Endothelial cell of umbilical vein (primary cell): ENCODE results near the gene PTPRT. TPM values are rescaled to one million over a fixed set of nuclear protein-coding genes. Genes with fewer than 3 reads are reported as not detected.

Source experiments
- BruUV-seq: library from RNA; stranded (reverse); fragments of 400-500 nt; replicated peaks from 2 replicates; lab custom pipeline; 2021; lab: Mats Ljungman, UMichigan
- CTCF ChIA-PET: fragments of 300-600, 350-600 bp; sonication (Branson Sonifier 250); formaldehyde crosslinking; loops from one replicate; lab custom pipeline; 2021; ENCODE audit warnings: antibody characterized with exemption, inconsistent platforms; lab: Charles Lee
- POLR2A ChIA-PET: fragments of 300-600, 350-600 bp; sonication (Branson Sonifier 250); formaldehyde crosslinking; loops from one replicate; lab custom pipeline; 2021; ENCODE audit warnings: antibody characterized with exemption, inconsistent platforms; lab: Charles Lee
- DNase-seq: peaks from one replicate; pipeline ENCODE4 v3.0.0-alpha.2; 2011; ENCODE audit warnings: low read depth, low spot score
- FAIRE-seq: peaks from 2 replicates; lab custom pipeline; 2011; peaks lifted over from hg19 to GRCh38; lab: Jason Lieb, UNC
- H2AFZ ChIP-seq: 2 replicates; pipeline ENCODE4 v1.6.0; 2012; ENCODE audit warnings: low read depth, low read length, control low read depth, inconsistent platforms
- H3K27ac ChIP-seq: 2 replicates; pipeline ENCODE4 v1.5.1; 2011; ENCODE audit warnings: low read depth, mild to moderate bottlenecking, control low read depth, low read length, moderate library complexity; ENCODE audit not compliant: insufficient read depth
- H3K27me3 ChIP-seq, 2 experiments: 2 replicates each; pipeline versions ENCODE4 v1.6.0 to v1.6.1; 2011; ENCODE audit warnings: low read length in 2 of 2, mixed read lengths in 1 of 2; ENCODE audit not compliant: control insufficient read depth in 2 of 2, insufficient read depth in 2 of 2
- H3K36me3 ChIP-seq, 2 experiments: 2 replicates in 1 of 2; 3 replicates in 1 of 2; pipeline ENCODE4 v1.5.1; 2011; ENCODE audit warnings: low read length in 2 of 2, mild to moderate bottlenecking in 1 of 2, moderate library complexity in 1 of 2; ENCODE audit not compliant: control insufficient read depth in 2 of 2, insufficient read depth in 2 of 2; ENCODE audit errors: extremely low read depth in 1 of 2
- H3K4me1 ChIP-seq: 3 replicates; pipeline ENCODE4 v1.5.1; 2011; ENCODE audit warnings: mild to moderate bottlenecking, low read length; ENCODE audit not compliant: control insufficient read depth, insufficient read depth; ENCODE audit errors: extremely low read depth
- H3K4me2 ChIP-seq: 2 replicates; pipeline ENCODE4 v1.6.1; 2011; ENCODE audit warnings: low read length, control low read depth, mixed read lengths; ENCODE audit not compliant: insufficient read depth
- H3K4me3 ChIP-seq, 3 experiments: fragments of 200-600 bp in 1 of 3; sonication (generic), shearing (Covaris generic) in 1 of 3; replicated peaks in 1 of 3; 2 replicates each; pipeline ENCODE4 v1.5.1; 2011 to 2016; ENCODE audit warnings: control low read depth in 3 of 3, low read length in 3 of 3, mild to moderate bottlenecking in 2 of 3, inconsistent platforms in 1 of 3, low read depth in 1 of 3, moderate library complexity in 1 of 3; ENCODE audit not compliant: insufficient read depth in 1 of 3
- H3K79me2 ChIP-seq: 2 replicates; pipeline ENCODE4 v1.6.0; 2012; ENCODE audit warnings: low read length, inconsistent platforms; ENCODE audit not compliant: control insufficient read depth, insufficient read depth
- H3K9ac ChIP-seq: replicated peaks from 2 replicates; pipeline ENCODE3; 2011; ENCODE audit warnings: low read length, control low read depth; ENCODE audit not compliant: insufficient read depth; ENCODE audit errors: extremely low read depth
- H3K9me1 ChIP-seq: replicated peaks from 3 replicates; pipeline ENCODE4 v1.6.0; 2011; ENCODE audit warnings: mild to moderate bottlenecking, low read length; ENCODE audit not compliant: control insufficient read depth, insufficient read depth; ENCODE audit errors: extremely low read depth
- H3K9me3 ChIP-seq: replicated peaks from 2 replicates; pipeline ENCODE4 v1.5.1; 2012; ENCODE audit warnings: low read length, inconsistent platforms; ENCODE audit not compliant: control insufficient read depth, insufficient read depth
- H4K20me1 ChIP-seq: replicated peaks from 2 replicates; pipeline ENCODE3; 2011; ENCODE audit warnings: mild to moderate bottlenecking, low read length; ENCODE audit not compliant: control insufficient read depth, insufficient read depth; ENCODE audit errors: extremely low read depth
- EZH2 ChIP-seq: IDR thresholded peaks from 2 replicates; pipeline ENCODE4 v1.6.1; 2012; ENCODE audit warnings: borderline replicate concordance, low read depth, mild to moderate bottlenecking, moderate library complexity, low read length, inconsistent platforms; ENCODE audit not compliant: severe bottlenecking
- FOS ChIP-seq: IDR thresholded peaks from 2 replicates; pipeline ENCODE4 v1.6.1; 2011; ENCODE audit warnings: mild to moderate bottlenecking, low read length, moderate library complexity, borderline replicate concordance; ENCODE audit not compliant: insufficient read depth
- GATA2 ChIP-seq: IDR thresholded peaks from 2 replicates; pipeline ENCODE4 v1.7.0; 2011; ENCODE audit warnings: low read depth, mild to moderate bottlenecking, moderate library complexity, mixed read lengths, low read length; ENCODE audit not compliant: insufficient read length, insufficient read depth
- JUN ChIP-seq: IDR thresholded peaks from 2 replicates; pipeline ENCODE4 v1.6.1; 2011; ENCODE audit warnings: borderline replicate concordance, low read depth; ENCODE audit not compliant: insufficient read length, insufficient read depth
- MAX ChIP-seq: IDR thresholded peaks from 2 replicates; pipeline ENCODE4 v1.6.1; 2011; ENCODE audit not compliant: insufficient read depth, insufficient read length
- MYC ChIP-seq: IDR thresholded peaks from one replicate; pipeline ENCODE4 v1.6.1; 2011; ENCODE audit warnings: mild to moderate bottlenecking, low read depth, low read length
- POLR2A ChIP-seq: IDR thresholded peaks from 2 replicates; pipeline ENCODE4 v1.6.1; 2012; ENCODE audit warnings: low read depth, mild to moderate bottlenecking, control low read depth, low read length
- POLR2AphosphoS5 ChIP-seq: IDR thresholded peaks from 2 replicates; pipeline ENCODE4 v1.6.1; 2012; ENCODE audit warnings: low read depth, mild to moderate bottlenecking, control low read depth, low read length, moderate library complexity; ENCODE audit not compliant: insufficient read depth
- dilution Hi-C: fragments of 300-500 bp; cut with MboI; formaldehyde crosslinking; loops from one replicate; pipeline ENCODE4 v1.15.0; 2019; ENCODE audit warnings: low sequenced_read_pairs; ENCODE audit not compliant: extremely low pct_ligation_motif_present
- intact Hi-C: fragments of 100-400 bp; cut with micrococcal nuclease; formaldehyde crosslinking; loops from one replicate; pipeline ENCODE4 v1.10.0; 2022
- polyA plus RNA-seq, 4 experiments: library from polyadenylated mRNA; depleted of rRNA in 3 of 4; stranded (reverse) in 3 of 4; unstranded in 1 of 4; fragments of >200 nt; gene quantifications; 2 replicates each; pipeline versions ENCODE4 v1.2.1 to v1.2.3, GENCODE V29; 2011 to 2012; ENCODE audit warnings: missing spikeins in 1 of 4
- total RNA-seq: library from RNA; stranded (reverse); gene quantifications from 2 replicates; pipeline ENCODE4 v1.2.3, GENCODE V29; 2021
- TF ChIP-seq, protein P1 (sequence below), 2 donors: IDR thresholded peaks; 1 replicate in 1 of 2; 2 replicates in 1 of 2; pipeline ENCODE4 v1.5.1; 2011; ENCODE audit warnings: low read length in 2 of 2, mild to moderate bottlenecking in 2 of 2, moderate library complexity in 2 of 2, control low read depth in 1 of 2, inconsistent platforms in 1 of 2, low read depth in 1 of 2; ENCODE audit not compliant: insufficient read depth in 1 of 2; ENCODE audit errors: extremely low read depth in 1 of 2

Gene PTPRT
- total and polyA plus RNA-seq, 2 donors (not counting 3 experiments of a cell fraction or from before 2014, with no cell fraction given): not detected

GRCh38 chr20:42067596-42067995 is 1122.1 kb downstream of the PTPRT start:
- Histone ChIP-seq H3K4me2 (no peak overlapping the region), H3K9me1 (no peaks in the 10 kb centered on the region), H3K79me2 (no peaks in the 10 kb centered on the region), H3K9ac (no peak overlapping the region), H2AFZ (no peak overlapping the region), H4K20me1 (no peaks in the 10 kb centered on the region), H3K36me3 (no peaks in the 10 kb centered on the region), H3K27me3 (no peaks in the 10 kb centered on the region), H3K4me1 (no peaks in the 10 kb centered on the region), H3K9me3 (peaks cover 3% of the 10 kb centered on the region), H3K4me3 (no peak overlapping the region), H3K27ac (no peak overlapping the region)
- BruUV-seq: no TSS peak
- intact Hi-C loops: no loop called here
- ChIA-PET POLR2A (no interaction called here), CTCF (no interaction called here)
- dilution Hi-C loops: no loop called here
- no peak for DNase-seq
- no peak for TF ChIP-seq MYC
- no peak for TF ChIP-seq MAX
- TF ChIP-seq POLR2A: no peak
- TF ChIP-seq, protein P1, sequence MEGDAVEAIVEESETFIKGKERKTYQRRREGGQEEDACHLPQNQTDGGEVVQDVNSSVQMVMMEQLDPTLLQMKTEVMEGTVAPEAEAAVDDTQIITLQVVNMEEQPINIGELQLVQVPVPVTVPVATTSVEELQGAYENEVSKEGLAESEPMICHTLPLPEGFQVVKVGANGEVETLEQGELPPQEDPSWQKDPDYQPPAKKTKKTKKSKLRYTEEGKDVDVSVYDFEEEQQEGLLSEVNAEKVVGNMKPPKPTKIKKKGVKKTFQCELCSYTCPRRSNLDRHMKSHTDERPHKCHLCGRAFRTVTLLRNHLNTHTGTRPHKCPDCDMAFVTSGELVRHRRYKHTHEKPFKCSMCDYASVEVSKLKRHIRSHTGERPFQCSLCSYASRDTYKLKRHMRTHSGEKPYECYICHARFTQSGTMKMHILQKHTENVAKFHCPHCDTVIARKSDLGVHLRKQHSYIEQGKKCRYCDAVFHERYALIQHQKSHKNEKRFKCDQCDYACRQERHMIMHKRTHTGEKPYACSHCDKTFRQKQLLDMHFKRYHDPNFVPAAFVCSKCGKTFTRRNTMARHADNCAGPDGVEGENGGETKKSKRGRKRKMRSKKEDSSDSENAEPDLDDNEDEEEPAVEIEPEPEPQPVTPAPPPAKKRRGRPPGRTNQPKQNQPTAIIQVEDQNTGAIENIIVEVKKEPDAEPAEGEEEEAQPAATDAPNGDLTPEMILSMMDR (IDR thresholded peaks at IDR 0.05; ENCODE audit: extremely low read depth in 1 of 2, insufficient read depth in 1 of 2, low read depth in 1 of 2, low read length in 2 of 2): no peak
- no peak for TF ChIP-seq POLR2AphosphoS5
- no peak for TF ChIP-seq EZH2
- no peak for TF ChIP-seq JUN
- no peak for TF ChIP-seq FOS
- TF ChIP-seq GATA2: no peak
- FAIRE-seq: no peak
